ENCODE results near the gene EFNB3.

Gene EFNB3, protein sequence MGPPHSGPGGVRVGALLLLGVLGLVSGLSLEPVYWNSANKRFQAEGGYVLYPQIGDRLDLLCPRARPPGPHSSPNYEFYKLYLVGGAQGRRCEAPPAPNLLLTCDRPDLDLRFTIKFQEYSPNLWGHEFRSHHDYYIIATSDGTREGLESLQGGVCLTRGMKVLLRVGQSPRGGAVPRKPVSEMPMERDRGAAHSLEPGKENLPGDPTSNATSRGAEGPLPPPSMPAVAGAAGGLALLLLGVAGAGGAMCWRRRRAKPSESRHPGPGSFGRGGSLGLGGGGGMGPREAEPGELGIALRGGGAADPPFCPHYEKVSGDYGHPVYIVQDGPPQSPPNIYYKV

DNA sequence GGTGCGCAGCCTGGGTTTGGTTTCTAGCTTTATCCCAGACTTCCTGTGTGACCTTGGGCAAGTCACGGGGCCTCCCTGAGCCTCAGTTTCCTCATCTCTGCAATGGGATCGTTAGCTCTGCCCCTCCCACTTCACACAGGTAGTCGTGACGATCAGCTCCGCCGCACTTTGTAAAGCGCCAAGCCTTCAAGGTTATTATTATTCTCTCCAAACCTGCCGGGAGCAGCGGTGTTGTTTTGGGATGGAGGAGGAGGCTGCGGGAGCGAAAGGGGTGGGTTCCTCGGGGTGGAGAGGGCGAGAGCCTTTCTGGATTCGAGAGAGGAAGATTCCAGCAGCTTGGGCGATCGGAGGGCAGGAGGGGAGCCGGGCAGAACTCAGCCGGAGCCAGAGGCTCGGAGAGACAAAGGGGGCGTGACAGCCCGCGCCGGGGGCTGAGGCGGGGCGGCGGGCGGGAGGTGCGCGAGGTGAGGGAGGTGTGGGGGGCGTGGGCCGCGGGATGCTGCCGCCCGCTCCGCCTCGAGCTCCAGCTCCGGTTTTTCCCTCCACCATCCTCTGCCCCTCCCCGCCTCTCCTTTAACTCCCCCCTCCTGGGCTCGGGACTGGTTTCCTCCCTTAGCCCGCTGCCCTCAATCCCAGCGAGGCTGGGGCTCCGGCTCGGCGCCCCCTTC lies at the start of gene EFNB3:
Gene EFNB3, plus strand, starts transcription at position 602 of the 668 bp plus-strand sequence. CDS start 397 bp downstream, outside the sequence.
- no peak within 1 kb of the TSS for H3K4me3 ChIP-seq (ENCODE audit: low read depth, low read length)
- TF ChIP-seq, protein P1, sequence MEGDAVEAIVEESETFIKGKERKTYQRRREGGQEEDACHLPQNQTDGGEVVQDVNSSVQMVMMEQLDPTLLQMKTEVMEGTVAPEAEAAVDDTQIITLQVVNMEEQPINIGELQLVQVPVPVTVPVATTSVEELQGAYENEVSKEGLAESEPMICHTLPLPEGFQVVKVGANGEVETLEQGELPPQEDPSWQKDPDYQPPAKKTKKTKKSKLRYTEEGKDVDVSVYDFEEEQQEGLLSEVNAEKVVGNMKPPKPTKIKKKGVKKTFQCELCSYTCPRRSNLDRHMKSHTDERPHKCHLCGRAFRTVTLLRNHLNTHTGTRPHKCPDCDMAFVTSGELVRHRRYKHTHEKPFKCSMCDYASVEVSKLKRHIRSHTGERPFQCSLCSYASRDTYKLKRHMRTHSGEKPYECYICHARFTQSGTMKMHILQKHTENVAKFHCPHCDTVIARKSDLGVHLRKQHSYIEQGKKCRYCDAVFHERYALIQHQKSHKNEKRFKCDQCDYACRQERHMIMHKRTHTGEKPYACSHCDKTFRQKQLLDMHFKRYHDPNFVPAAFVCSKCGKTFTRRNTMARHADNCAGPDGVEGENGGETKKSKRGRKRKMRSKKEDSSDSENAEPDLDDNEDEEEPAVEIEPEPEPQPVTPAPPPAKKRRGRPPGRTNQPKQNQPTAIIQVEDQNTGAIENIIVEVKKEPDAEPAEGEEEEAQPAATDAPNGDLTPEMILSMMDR (IDR thresholded peaks at IDR 0.05; ENCODE audit: insufficient read depth, low read depth, low read length, missing control alignments) = no peak
- DNase-seq (ENCODE audit: low read depth) = no peak

DNA sequence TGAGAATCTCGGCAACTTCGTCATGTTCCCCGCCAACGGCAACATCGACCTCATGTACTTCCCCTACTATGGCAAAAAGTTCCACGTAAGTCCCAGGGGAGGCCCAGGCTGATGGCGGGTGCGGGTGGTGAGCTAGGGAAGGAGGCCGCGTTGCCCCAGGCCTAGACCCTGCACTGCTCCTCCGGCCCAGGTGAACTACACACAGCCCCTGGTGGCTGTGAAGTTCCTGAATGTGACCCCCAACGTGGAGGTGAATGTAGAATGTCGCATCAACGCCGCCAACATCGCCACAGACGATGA lies 49.5 kb upstream of the EFNB3 start:
- no peak overlapping the region for H3K4me3 ChIP-seq (ENCODE audit: low read depth, low read length)
- DNase-seq (ENCODE audit: low read depth) = peak; percentile 40
- TF ChIP-seq, protein P1 (IDR thresholded peaks at IDR 0.05; ENCODE audit: insufficient read depth, low read depth, low read length, missing control alignments) = no peak

DNA sequence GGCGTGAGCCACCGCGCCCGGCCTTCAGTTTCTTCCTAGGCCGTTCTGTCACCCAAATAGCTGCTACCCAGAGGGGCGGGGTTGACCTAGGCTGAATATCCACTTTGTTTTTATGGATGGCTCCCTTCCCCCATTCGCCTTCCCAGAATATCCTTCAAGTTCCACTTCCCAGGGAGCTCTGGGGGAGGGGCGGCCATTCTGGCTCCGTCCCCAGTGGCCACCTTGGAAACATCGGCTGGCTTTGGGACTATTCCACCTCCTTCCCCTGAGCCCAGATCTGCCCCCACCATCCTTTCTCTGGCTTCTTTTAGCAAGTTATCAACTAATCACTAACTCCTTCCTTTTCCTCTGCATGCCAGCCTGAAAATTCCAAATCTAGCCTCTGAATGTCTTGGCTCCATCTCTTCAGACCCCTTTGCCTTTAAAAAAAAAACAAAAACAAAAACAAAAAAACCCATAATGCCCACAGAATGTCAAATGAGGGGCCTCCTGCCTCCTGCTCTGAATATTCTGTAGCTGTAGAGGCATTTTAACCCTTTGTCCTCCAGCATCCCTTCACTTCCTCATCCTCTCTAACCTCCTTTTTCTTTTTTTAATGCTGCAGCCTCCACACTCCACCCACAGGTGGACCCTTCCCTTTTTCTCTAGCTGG lies 47.9 kb upstream of the EFNB3 start:
- TF ChIP-seq, protein P1 (IDR thresholded peaks at IDR 0.05; ENCODE audit: insufficient read depth, low read depth, low read length, missing control alignments) = no peak
- DNase-seq (ENCODE audit: low read depth) = no peak
- no peak overlapping the region for H3K4me3 ChIP-seq (ENCODE audit: low read depth, low read length)

DNA sequence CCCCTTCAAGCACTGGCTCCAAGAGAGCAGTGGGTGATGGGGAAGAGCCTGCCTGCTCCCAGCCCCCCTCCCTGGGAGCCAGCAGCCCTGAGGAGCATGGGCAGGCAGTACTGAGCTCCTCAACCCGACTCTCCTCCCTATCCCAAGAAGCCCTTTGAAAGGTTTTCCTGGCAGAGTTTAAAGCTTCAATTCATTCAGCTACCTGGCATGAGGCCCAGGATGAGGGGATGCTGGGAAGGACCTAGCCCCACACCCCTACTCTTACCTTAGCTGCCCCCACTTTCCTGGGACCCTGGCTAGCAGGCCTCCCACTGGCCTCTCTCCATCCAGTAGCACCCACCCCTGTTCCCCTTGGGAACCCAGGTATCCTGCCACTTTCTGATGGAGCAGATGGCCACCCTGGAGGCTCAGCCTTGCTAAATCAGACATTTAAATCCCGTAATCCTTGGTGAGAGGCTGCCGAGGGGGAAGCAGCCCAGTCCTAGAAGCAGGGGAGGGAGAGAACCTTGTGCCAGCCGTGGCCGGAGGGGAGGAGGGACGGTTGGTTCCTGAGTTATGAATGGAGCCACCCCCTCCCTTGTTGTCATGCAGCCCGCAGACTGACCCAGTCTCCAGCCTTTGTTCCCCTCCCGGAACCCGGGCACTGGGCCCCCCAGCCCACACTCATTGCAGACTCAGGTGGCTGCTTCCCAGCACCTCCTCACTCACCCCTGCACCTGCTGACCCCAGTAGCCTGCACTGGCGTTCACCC lies 37.2 kb upstream of the EFNB3 start:
- no peak for DNase-seq (ENCODE audit: low read depth)
- TF ChIP-seq, protein P1 (IDR thresholded peaks at IDR 0.05; ENCODE audit: insufficient read depth, low read depth, low read length, missing control alignments) = no peak
- H3K4me3 ChIP-seq (ENCODE audit: low read depth, low read length) = no peak overlapping the region

DNA sequence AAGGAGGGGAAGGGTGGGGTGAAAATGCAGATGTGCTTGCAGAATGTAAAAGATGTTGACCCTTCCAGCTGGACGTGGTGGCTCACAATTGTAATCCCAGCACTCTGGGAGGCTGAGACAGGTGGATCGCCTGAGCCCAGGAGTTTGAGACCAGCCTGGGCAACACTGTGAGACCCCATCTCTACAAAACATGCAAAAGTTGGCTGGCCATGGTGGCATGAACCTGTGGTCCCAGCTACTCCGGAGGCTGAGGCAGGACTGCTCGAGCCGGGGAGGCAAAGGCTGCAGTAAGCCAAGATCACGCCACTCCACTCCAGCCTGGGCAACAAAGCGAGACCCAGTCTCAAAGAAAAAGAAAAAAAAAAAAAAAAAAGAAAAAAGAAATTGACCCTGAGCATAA lies 36.5 kb upstream of the EFNB3 start:
- TF ChIP-seq, protein P1 (IDR thresholded peaks at IDR 0.05; ENCODE audit: insufficient read depth, low read depth, low read length, missing control alignments) = no peak
- H3K4me3 ChIP-seq (ENCODE audit: low read depth, low read length) = no peak overlapping the region
- DNase-seq (ENCODE audit: low read depth) = no peak

DNA sequence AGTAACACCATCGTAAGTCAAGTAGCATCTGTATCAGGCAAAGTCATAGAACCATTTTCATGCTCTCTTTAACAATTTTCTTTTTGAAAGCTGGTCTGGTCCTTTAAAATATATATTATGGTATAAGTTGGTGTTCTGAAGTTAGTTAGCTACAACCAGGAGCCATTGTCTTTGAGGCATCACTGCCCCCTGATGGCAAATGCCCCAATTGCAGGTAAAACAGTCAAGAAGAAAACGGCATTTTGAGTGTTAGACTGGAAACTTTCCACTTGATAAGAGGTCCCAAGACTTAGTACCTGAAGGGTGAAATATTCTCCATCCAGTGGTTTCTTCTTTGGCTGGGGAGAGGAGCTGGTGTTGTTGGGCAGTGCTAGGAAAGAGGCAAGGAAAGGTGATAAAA lies 31.8 kb upstream of the EFNB3 start:
- DNase-seq (ENCODE audit: low read depth) = peak; percentile 50
- H3K4me3 ChIP-seq (ENCODE audit: low read depth, low read length) = no peak overlapping the region
- TF ChIP-seq, protein P1 (IDR thresholded peaks at IDR 0.05; ENCODE audit: insufficient read depth, low read depth, low read length, missing control alignments) = peak; percentile 43
